Measurements from ENCODE around the gene LRRC32. TPM values are rescaled to one million over a fixed set of nuclear protein-coding genes. Genes with fewer than 3 reads are reported as not detected.

The LRRC32 gene
- total and polyA plus RNA-seq, 9 of the 15 experiments (the other 6 are each of a cell fraction or from before 2014, with no cell fraction given) = 0.10 to 0.50 (median 0.19) TPM; not detected in 5

- TF ChIP-seq ZNF174 (CRISPR knock-in tag; IDR thresholded peaks at IDR 0.05) (no peak), ZNF586 (CRISPR knock-in tag; conservative IDR thresholded peaks at IDR 0.05) (no peak), THRB (CRISPR knock-in tag; conservative IDR thresholded peaks at IDR 0.05) (no peak), REST (IDR thresholded peaks at IDR 0.05; ENCODE audit: borderline replicate concordance) (peak; percentile 13; the same call in 1 of the 2 replicates), REST (CRISPR knock-in tag; IDR thresholded peaks at IDR 0.05; ENCODE audit: low read depth) (no peak), CCNT2 (IDR thresholded peaks at IDR 0.05; ENCODE audit: borderline replicate concordance, extremely low read depth, insufficient read length, low read depth, low read length) (peak; percentile 93), NCOA2 (IDR thresholded peaks at IDR 0.05; ENCODE audit: partially characterized antibody in 2 of 2) (no peak), GABPB1 (CRISPR knock-in tag; IDR thresholded peaks at IDR 0.05) (no peak), SAFB (IDR thresholded peaks at IDR 0.05; ENCODE audit: borderline replicate concordance, low read depth, low read length) (no peak), ZNF239 (CRISPR knock-in tag; IDR thresholded peaks at IDR 0.05) (no peak), ZNF561 (CRISPR knock-in tag; conservative IDR thresholded peaks at IDR 0.05) (no peak), EP400 (IDR thresholded peaks at IDR 0.05) (peak; percentile 47; the same call in 1 of the 2 replicates), RBM22 (IDR thresholded peaks at IDR 0.05; ENCODE audit: low read depth, low read length, poor library complexity, severe bottlenecking) (no peak), ZBTB5 (IDR thresholded peaks at IDR 0.05) (peak; percentile 65; the same call in 1 of the 2 replicates), ZNF76 (CRISPR knock-in tag; IDR thresholded peaks at IDR 0.05; ENCODE audit: borderline replicate concordance) (no peak)
Observed at GRCh38 chr11:76702336-76703128, 32.0 kb upstream of the LRRC32 start (continued).
